Measurements from ENCODE around the gene C2CD4C.

Gene C2CD4C

GRCh38 chr19:419721-420515 is 11.0 kb upstream of the C2CD4C start:
- no peak overlapping the region for H3K4me3 ChIP-seq (ENCODE audit: low read depth, low read length)
- no peaks in the 10 kb centered on the region for H3K27me3 ChIP-seq (ENCODE audit: insufficient read depth, low read depth, severe bottlenecking)
- TF ChIP-seq CTCF (IDR thresholded peaks at IDR 0.05; ENCODE audit: low read depth, low read length): no peak
- H3K9me3 ChIP-seq (ENCODE audit: severe bottlenecking): no peaks in the 10 kb centered on the region
- peaks cover 13% of the 10 kb centered on the region for H3K36me3 ChIP-seq
- no peak overlapping the region for H3K27ac ChIP-seq
- DNase-seq: no peak

- DNase-seq: no peak
- Histone ChIP-seq H3K36me3 (peaks cover 13% of the 10 kb centered on the region), H3K27me3 (ENCODE audit: insufficient read depth, low read depth, severe bottlenecking) (no peaks in the 10 kb centered on the region), H3K9me3 (ENCODE audit: severe bottlenecking) (no peaks in the 10 kb centered on the region), H3K27ac (no peak overlapping the region), H3K4me3 (ENCODE audit: low read depth, low read length) (no peak overlapping the region)
- TF ChIP-seq CTCF (IDR thresholded peaks at IDR 0.05; ENCODE audit: low read depth, low read length): no peak
These were observed 10.1 kb upstream of the C2CD4C start for GRCh38 chr19:418761-419671.

- Histone ChIP-seq H3K36me3 (peaks cover 13% of the 10 kb centered on the region), H3K9me3 (ENCODE audit: severe bottlenecking) (peaks cover 1% of the 10 kb centered on the region), H3K27me3 (ENCODE audit: insufficient read depth, low read depth, severe bottlenecking) (no peaks in the 10 kb centered on the region), H3K4me3 (ENCODE audit: low read depth, low read length) (no peak overlapping the region), H3K27ac (no peak overlapping the region)
- no peak for TF ChIP-seq CTCF (IDR thresholded peaks at IDR 0.05; ENCODE audit: low read depth, low read length)
- DNase-seq: no peak
These were observed 7.5 kb upstream of the C2CD4C start for GRCh38 chr19:416416-416815.

GRCh38 chr19:415292-415691 is 6.3 kb upstream of the C2CD4C start:
- no peak for TF ChIP-seq CTCF (IDR thresholded peaks at IDR 0.05; ENCODE audit: low read depth, low read length)
- H3K27me3 ChIP-seq (ENCODE audit: insufficient read depth, low read depth, severe bottlenecking): no peaks in the 10 kb centered on the region
- no peak overlapping the region for H3K4me3 ChIP-seq (ENCODE audit: low read depth, low read length)
- DNase-seq: no peak
- peaks cover 3% of the 10 kb centered on the region for H3K9me3 ChIP-seq (ENCODE audit: severe bottlenecking)
- H3K36me3 ChIP-seq: peaks cover 13% of the 10 kb centered on the region
- no peak overlapping the region for H3K27ac ChIP-seq

GRCh38 chr19:413756-414420 is 4.9 kb upstream of the C2CD4C start:
- DNase-seq: no peak
- H3K9me3 ChIP-seq (ENCODE audit: severe bottlenecking): peaks cover 3% of the 10 kb centered on the region
- H3K27ac ChIP-seq: no peak overlapping the region
- no peak overlapping the region for H3K4me3 ChIP-seq (ENCODE audit: low read depth, low read length)
- no peak for TF ChIP-seq CTCF (IDR thresholded peaks at IDR 0.05; ENCODE audit: low read depth, low read length)
- H3K27me3 ChIP-seq (ENCODE audit: insufficient read depth, low read depth, severe bottlenecking): no peaks in the 10 kb centered on the region
- peaks cover 13% of the 10 kb centered on the region for H3K36me3 ChIP-seq
